K562 (cell line): ENCODE data around the gene PGA3. TPM values are rescaled to one million over a fixed set of nuclear protein-coding genes. Genes with fewer than 3 reads are reported as not detected.

Experiments used
- DPF2 ChIP-seq: fragments of 450-650 bp; IDR thresholded peaks from 2 replicates; pipeline ENCODE4 v1.6.1; 2016
- GTF2B ChIP-seq: IDR thresholded peaks from 2 replicates; pipeline ENCODE4 v1.6.1; 2011; ENCODE audit not compliant: insufficient read length; ENCODE audit errors: extremely low read depth
- MED1 ChIP-seq: sonication (generic); formaldehyde crosslinking; IDR thresholded peaks from 2 replicates; pipeline ENCODE4 v1.8.1; 2023; ENCODE audit warnings: missing genetic modification reagents, borderline replicate concordance
- MGA ChIP-seq: fragments of 450-650 bp; IDR thresholded peaks from 2 replicates; pipeline ENCODE4 v1.6.1; 2016; ENCODE audit warnings: mild to moderate bottlenecking, moderate library complexity
- RB1 ChIP-seq: fragments of 450-650 bp; IDR thresholded peaks from 2 replicates; pipeline ENCODE4 v1.6.1; 2017; ENCODE audit warnings: low read depth, mild to moderate bottlenecking
- SNRNP70 ChIP-seq: fragments of 200-400 bp; formaldehyde crosslinking; optimal IDR thresholded peaks from 2 replicates; pipeline ENCODE3; 2017; ENCODE audit warnings: low read depth, low read length
- STAT5B ChIP-seq: fragments of 250-450 bp; sonication (Bioruptor Pico); IDR thresholded peaks from 2 replicates; pipeline ENCODE4 v1.8.0; 2021; ENCODE audit warnings: mild to moderate bottlenecking, inconsistent platforms
- TEAD1 ChIP-seq, 2 experiments: fragments of 450-650 bp in 1 of 2; sonication (generic) in 1 of 2; formaldehyde crosslinking; IDR thresholded peaks; 2 replicates each; pipeline versions ENCODE4 v1.4.0 to v1.8.0; 2020 to 2022; ENCODE audit warnings: mild to moderate bottlenecking in 2 of 2, missing genetic modification reagents in 1 of 2
- USF1 ChIP-seq: sonication (generic); formaldehyde crosslinking; IDR thresholded peaks from 2 replicates; pipeline ENCODE4 v1.9.0; 2022; ENCODE audit warnings: mild to moderate bottlenecking, missing genetic modification reagents
- ZBED1 ChIP-seq: IDR thresholded peaks from 2 replicates; pipeline ENCODE4 v1.6.1; 2014
- ZFP30 ChIP-seq: fragments of 250-450 bp; sonication (Bioruptor Pico); IDR thresholded peaks from 2 replicates; pipeline ENCODE4 v1.8.0; 2022; ENCODE audit warnings: moderate library complexity, mild to moderate bottlenecking, inconsistent platforms, borderline replicate concordance
- ZFX ChIP-seq: sonication (generic); formaldehyde crosslinking; IDR thresholded peaks from 2 replicates; pipeline ENCODE4 v1.8.0; 2022; ENCODE audit warnings: mild to moderate bottlenecking, missing genetic modification reagents, moderate library complexity
- ZNF140 ChIP-seq: fragments of 250-450 bp; sonication (Bioruptor Pico); IDR thresholded peaks from 2 replicates; pipeline ENCODE4 v1.8.0; 2021; ENCODE audit warnings: moderate library complexity, mild to moderate bottlenecking, inconsistent platforms
- polyA plus RNA-seq, 8 experiments: library from polyadenylated mRNA; depleted of rRNA in 4 of 8; stranded (reverse) in 5 of 8; unstranded in 3 of 8; fragments of >200 nt; fragmentation: Nextera tagmentation in 2 of 8; fragmentation: Illumina TruSeq in 1 of 8; extraction: Ambion mirVana in 2 of 8; extraction: Trizol in 1 of 8; gene quantifications; 2 replicates each; pipeline versions ENCODE4 v1.2.1 to v1.2.3, GENCODE V29; 2011 to 2014; ENCODE audit warnings: inconsistent platforms in 1 of 8, missing spikeins in 1 of 8
- total RNA-seq, 7 experiments: library from RNA; depleted of rRNA in 6 of 7; stranded (reverse); fragments of >200 nt in 6 of 7; fragmentation: Illumina TruSeq in 2 of 7; extraction: Trizol in 2 of 7; gene quantifications; 2 replicates each; pipeline versions ENCODE4 v1.2.1 to v1.2.3, GENCODE V29; 2011 to 2021; ENCODE audit warnings: low replicate concordance in 1 of 7

PGA3 gene
- total and polyA plus RNA-seq, 9 of the 15 experiments (the other 6 are each of a cell fraction or from before 2014, with no cell fraction given), result 0.15 to 0.18 (median 0.18) TPM; not detected in 6

GRCh38 chr11:61161190-61162091 lies 41.9 kb upstream of the PGA3 start, which contains the start of gene VPS37C (continued):
- TF ChIP-seq MGA, result no peak
- TF ChIP-seq DPF2, result no peak
- TF ChIP-seq MED1 (CRISPR knock-in tag), result no peak
- TF ChIP-seq ZBED1, result no peak
- TF ChIP-seq STAT5B (CRISPR knock-in tag), result no peak
- peak; percentile 75 for TF ChIP-seq ZFX (CRISPR knock-in tag)
- TF ChIP-seq USF1 (CRISPR knock-in tag), result peak; percentile 91
- TF ChIP-seq GTF2B, result no peak
- TF ChIP-seq RB1, result peak; percentile 84; the same call in 1 of the 2 replicates
- TF ChIP-seq ZNF140 (CRISPR knock-in tag), result no peak
- TF ChIP-seq SNRNP70, result no peak
- TF ChIP-seq ZFP30 (CRISPR knock-in tag), result no peak
- 0 out of 4 replicates have a peak, but pooled peaks of 1 of the 2 experiments have one; percentile 7 for TF ChIP-seq TEAD1 (CRISPR knock-in tag; IDR thresholded peaks at IDR 0.05)
